K562 (cell line): ENCODE results near the gene GET4. TPM values are rescaled to one million over a fixed set of nuclear protein-coding genes. Genes with fewer than 3 reads are reported as not detected.

Experiments used
- ATAC-seq: fragments of 200-7000 bp; cut with Tn5 transposase; 3 replicates; pipeline ENCODE4 v1.9.1; 2020; ENCODE audit warnings: moderate library complexity
- BruUV-seq: library from RNA; stranded (reverse); fragments of 400-500 nt; replicated peaks from 2 replicates; lab custom pipeline; 2021; lab: Mats Ljungman, UMichigan
- CTCF ChIA-PET: fragments of 300-600 bp; formaldehyde crosslinking; extraction: SDS; loops from one replicate; lab custom pipeline; 2021; ENCODE audit warnings: low intra/inter-chr PET ratio; lab: Yijun Ruan, JAX
- POLR2A ChIA-PET: fragments of 300-600, 350-650 bp; sonication (Branson Sonifier 250); formaldehyde crosslinking; extraction: SDS; loops from one replicate; lab custom pipeline; 2021; ENCODE audit warnings: antibody characterized with exemption, inconsistent platforms; lab: Yijun Ruan, JAX
- DNase-seq, 4 experiments: peaks; one replicate each; pipeline versions ENCODE4 v3.0.0 to v3.0.0-alpha.2; 2011 to 2018; ENCODE audit warnings: low spot score in 3 of 4, mixed read lengths in 3 of 4; ENCODE audit errors: extremely low read depth in 1 of 4
- FAIRE-seq: peaks from 2 replicates; lab custom pipeline; 2011; peaks lifted over from hg19 to GRCh38; lab: Jason Lieb, UNC
- H2AFZ ChIP-seq: 2 replicates; pipeline ENCODE4 v1.6.0; 2011; ENCODE audit warnings: low read depth, low read length, control low read depth, inconsistent platforms
- H3K27ac ChIP-seq: fragments of 200-600 bp; 3 replicates; pipeline ENCODE4 v1.8.0; 2011; ENCODE audit warnings: low read depth, mild to moderate bottlenecking, control low read depth, inconsistent platforms, low read length, moderate library complexity, mixed read lengths; ENCODE audit errors: extremely low read depth
- H3K27me3 ChIP-seq, 2 experiments: fragments of 300-600 bp in 1 of 2; 2 replicates in 1 of 2; 3 replicates in 1 of 2; pipeline versions ENCODE4 v1.6.0 to v1.8.0; 2011; ENCODE audit warnings: inconsistent platforms in 2 of 2, low read length in 2 of 2, mild to moderate bottlenecking in 1 of 2, mixed read lengths in 1 of 2, moderate library complexity in 1 of 2; ENCODE audit not compliant: control insufficient read depth in 2 of 2, insufficient read depth in 2 of 2
- H3K36me3 ChIP-seq: fragments of 300-600 bp; 3 replicates; pipeline ENCODE4 v1.8.0; 2011; ENCODE audit warnings: mild to moderate bottlenecking, low read length, inconsistent platforms; ENCODE audit not compliant: control insufficient read depth, insufficient read depth
- H3K4me1 ChIP-seq, 2 experiments: fragments of 200-600 bp in 1 of 2; replicated peaks in 1 of 2; 2 replicates in 1 of 2; 3 replicates in 1 of 2; pipeline versions ENCODE4 v1.5.1 to v1.8.0; 2011; ENCODE audit warnings: inconsistent platforms in 2 of 2, low read length in 2 of 2, mild to moderate bottlenecking in 1 of 2, mixed read lengths in 1 of 2, moderate library complexity in 1 of 2; ENCODE audit not compliant: control insufficient read depth in 2 of 2, insufficient read depth in 2 of 2
- H3K4me2 ChIP-seq: 2 replicates; pipeline ENCODE4 v1.6.1; 2011; ENCODE audit warnings: low read length, control low read depth, inconsistent platforms, mixed read lengths; ENCODE audit not compliant: insufficient read depth
- H3K4me3 ChIP-seq: fragments of 200-600 bp; sonication (generic), shearing (Covaris generic); 2 replicates; pipeline ENCODE4 v1.5.1; 2016; ENCODE audit warnings: control low read depth, inconsistent platforms
- H3K79me2 ChIP-seq: fragments of 200-600 bp; 3 replicates; pipeline ENCODE4 v1.8.0; 2011; ENCODE audit warnings: low read length, inconsistent platforms; ENCODE audit not compliant: control insufficient read depth, insufficient read depth
- H3K9ac ChIP-seq, 2 experiments: 2 replicates each; pipeline versions ENCODE4 v1.6.0 to v1.6.1; 2011; ENCODE audit warnings: low read depth in 2 of 2, low read length in 2 of 2, control low read depth in 1 of 2, inconsistent platforms in 1 of 2, mild to moderate bottlenecking in 1 of 2, mixed read lengths in 1 of 2; ENCODE audit not compliant: insufficient read depth in 1 of 2
- H3K9me1 ChIP-seq: one replicate; pipeline ENCODE4 v1.6.0; 2011; ENCODE audit warnings: inconsistent platforms, mild to moderate bottlenecking, low read length, moderate library complexity; ENCODE audit not compliant: control insufficient read depth, insufficient read depth
- H3K9me3 ChIP-seq: replicated peaks from 2 replicates; pipeline ENCODE4 v1.5.1; 2011; ENCODE audit warnings: low read depth, low read length, inconsistent platforms; ENCODE audit not compliant: control insufficient read depth, insufficient read depth
- H4K20me1 ChIP-seq: replicated peaks from 2 replicates; pipeline ENCODE4 v1.6.1; 2011; ENCODE audit warnings: low read length, inconsistent platforms, mixed read lengths; ENCODE audit not compliant: control insufficient read depth, insufficient read depth
- EGR1 ChIP-seq: fragments of 450-650 bp; conservative IDR thresholded peaks from 2 replicates; pipeline ENCODE4 v1.6.1; 2017; ENCODE audit warnings: mild to moderate bottlenecking
- KDM2B ChIP-seq: fragments of 250-450 bp; sonication (Bioruptor Pico); IDR thresholded peaks from 2 replicates; pipeline ENCODE4 v1.8.0; 2021; ENCODE audit warnings: mild to moderate bottlenecking, moderate library complexity
- NFIC ChIP-seq: fragments of 450-650 bp; IDR thresholded peaks from 2 replicates; pipeline ENCODE4 v1.6.1; 2017; ENCODE audit warnings: mild to moderate bottlenecking, inconsistent platforms
- ZNF740 ChIP-seq, 3 experiments: fragments of 200-800 bp in 1 of 3; sonication (Bioruptor generic) in 1 of 3; sonication (generic) in 1 of 3; formaldehyde crosslinking in 1 of 3; IDR thresholded peaks; 2 replicates each; pipeline versions ENCODE4 v1.6.1 to v1.8.0; 2016 to 2022; ENCODE audit warnings: mild to moderate bottlenecking in 2 of 3, missing compliant biosample characterization in 2 of 3, missing genetic modification characterization in 2 of 3, missing genetic modification reagents in 1 of 3
- WGBS: fragments of 100-300 bp; shearing (Covaris generic); methylation state at CpG from one replicate; pipeline ENCODE4 v1.1.6; 2016; ENCODE audit warnings: low coverage, mixed read lengths; ENCODE audit not compliant: insufficient coverage; ENCODE audit errors: missing lambda C conversion rate; 5-methylcytosine and 5-hydroxymethylcytosine counted together
- in situ Hi-C: fragments of 300-500 bp; cut with MboI; formaldehyde crosslinking; loops from 4 replicates; pipeline ENCODE4 v1.15.0; 2018; ENCODE audit warnings: inconsistent platforms, mixed read lengths
- intact Hi-C: fragments of 100-400 bp; cut with micrococcal nuclease; formaldehyde crosslinking; loops from 2 replicates; pipeline ENCODE4 v1.14.2; 2022
- polyA plus RNA-seq, 8 experiments: library from polyadenylated mRNA; depleted of rRNA in 4 of 8; stranded (reverse) in 5 of 8; unstranded in 3 of 8; fragments of >200 nt; fragmentation: Nextera tagmentation in 2 of 8; fragmentation: Illumina TruSeq in 1 of 8; extraction: Ambion mirVana in 2 of 8; extraction: Trizol in 1 of 8; gene quantifications; 2 replicates each; pipeline versions ENCODE4 v1.2.1 to v1.2.3, GENCODE V29; 2011 to 2014; ENCODE audit warnings: inconsistent platforms in 1 of 8, missing spikeins in 1 of 8
- total RNA-seq, 7 experiments: library from RNA; depleted of rRNA in 6 of 7; stranded (reverse); fragments of >200 nt in 6 of 7; fragmentation: Illumina TruSeq in 2 of 7; extraction: Trizol in 2 of 7; gene quantifications; 2 replicates each; pipeline versions ENCODE4 v1.2.1 to v1.2.3, GENCODE V29; 2011 to 2021; ENCODE audit warnings: low replicate concordance in 1 of 7

Gene GET4
- total and polyA plus RNA-seq, 9 of the 15 experiments (the other 6 are each of a cell fraction or from before 2014, with no cell fraction given), result 0.99 to 122 (median 40.4) TPM

- Histone ChIP-seq H3K27me3 (peaks cover 8 to 39% of the 10 kb centered on the region in 2 experiments; a peak in 4 of 5 replicates), H3K27ac (no peak overlapping the region), H3K36me3 (no peaks in the 10 kb centered on the region), H3K4me3 (no peak overlapping the region), H3K9me3 (no peaks in the 10 kb centered on the region), H3K9me1 (no peaks in the 10 kb centered on the region), H3K4me1 (peaks cover 0 to 44% of the 10 kb centered on the region in 2 experiments; a peak in 2 of 5 replicates), H2AFZ (no peak overlapping the region), H3K9ac (0 out of 4 replicates have a peak overlapping the region, but pooled peaks of 1 of the 2 experiments have one; percentile 35), H4K20me1 (no peaks in the 10 kb centered on the region), H3K79me2 (no peaks in the 10 kb centered on the region), H3K4me2 (no peak overlapping the region)
- in situ Hi-C loops (no loop called here), intact Hi-C loops (no loop called here)
- CTCF ChIA-PET, result interaction anchor here (0.6 kb wide), 1 partner anchor 436 kb away, joined by 3 read pairs; no protein-coding TSS in a partner anchor
- POLR2A ChIA-PET, result no interaction called here
- TF ChIP-seq KDM2B (CRISPR knock-in tag) (no peak), ZNF740 (CRISPR knock-in tag; IDR thresholded peaks at IDR 0.05) (0 out of 2 replicates have a peak, but pooled peaks have one; percentile 36), ZNF740 (tag; IDR thresholded peaks at IDR 0.05) (no peak), EGR1 (no peak), NFIC (peak; percentile 90)
- ATAC-seq (no peak), FAIRE-seq (no peak), DNase-seq (no peak)
- BruUV-seq, result no TSS peak
- 11% methylated on average over 17 of the region's 17 CpGs for WGBS
Observed at GRCh38 chr7:916291-916941, 40.1 kb downstream of the GET4 start.
